Upper lobe of left lung (tissue), 4 donors: ENCODE measurements around the gene ECE1.

ENCODE experiments used
- EP300 ChIP-seq, 4 donors: sonication (generic); formaldehyde crosslinking; IDR thresholded peaks; one replicate each; pipeline ENCODE4 v1.5.1; 2017; ENCODE audit warnings: antibody characterized with exemption in 4 of 4, control low read depth in 2 of 4
- POLR2A ChIP-seq, 4 donors: fragments of 450-650 bp; IDR thresholded peaks; one replicate each; pipeline ENCODE4 v1.5.1; 2016 to 2017; ENCODE audit warnings: antibody characterized with exemption in 4 of 4, mild to moderate bottlenecking in 2 of 4
- TF ChIP-seq, protein P1 (sequence below), 6 experiments: fragments of 450-650 bp in 4 of 6; fragments of 200-600 bp in 2 of 6; sonication (generic) in 2 of 6; IDR thresholded peaks; one replicate each; pipeline ENCODE4 v1.5.1; 2016 to 2019; ENCODE audit warnings: antibody characterized with exemption in 6 of 6

DNA sequence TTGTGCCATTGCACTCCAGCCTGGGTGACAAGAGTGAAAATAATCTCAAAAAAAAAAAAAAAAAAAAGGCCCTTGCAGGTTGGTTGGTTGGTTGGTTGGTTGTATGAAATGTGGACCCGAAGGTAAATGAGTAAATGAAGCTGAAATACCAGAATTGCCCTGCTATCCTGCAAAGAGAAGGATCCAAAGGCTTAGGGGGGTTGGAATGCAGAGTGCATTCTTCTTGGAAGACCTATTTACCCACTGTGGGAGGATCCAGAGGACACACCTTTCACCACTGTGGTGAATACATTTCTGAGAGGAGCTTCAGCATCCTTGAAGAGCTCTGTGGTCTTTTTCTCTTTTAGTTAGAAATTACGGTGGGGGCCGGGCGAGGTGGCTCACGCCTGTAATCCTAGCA, 84.8 kb downstream of the ECE1 start:
- no peak for TF ChIP-seq EP300 (IDR thresholded peaks at IDR 0.05)
- TF ChIP-seq, protein P1, sequence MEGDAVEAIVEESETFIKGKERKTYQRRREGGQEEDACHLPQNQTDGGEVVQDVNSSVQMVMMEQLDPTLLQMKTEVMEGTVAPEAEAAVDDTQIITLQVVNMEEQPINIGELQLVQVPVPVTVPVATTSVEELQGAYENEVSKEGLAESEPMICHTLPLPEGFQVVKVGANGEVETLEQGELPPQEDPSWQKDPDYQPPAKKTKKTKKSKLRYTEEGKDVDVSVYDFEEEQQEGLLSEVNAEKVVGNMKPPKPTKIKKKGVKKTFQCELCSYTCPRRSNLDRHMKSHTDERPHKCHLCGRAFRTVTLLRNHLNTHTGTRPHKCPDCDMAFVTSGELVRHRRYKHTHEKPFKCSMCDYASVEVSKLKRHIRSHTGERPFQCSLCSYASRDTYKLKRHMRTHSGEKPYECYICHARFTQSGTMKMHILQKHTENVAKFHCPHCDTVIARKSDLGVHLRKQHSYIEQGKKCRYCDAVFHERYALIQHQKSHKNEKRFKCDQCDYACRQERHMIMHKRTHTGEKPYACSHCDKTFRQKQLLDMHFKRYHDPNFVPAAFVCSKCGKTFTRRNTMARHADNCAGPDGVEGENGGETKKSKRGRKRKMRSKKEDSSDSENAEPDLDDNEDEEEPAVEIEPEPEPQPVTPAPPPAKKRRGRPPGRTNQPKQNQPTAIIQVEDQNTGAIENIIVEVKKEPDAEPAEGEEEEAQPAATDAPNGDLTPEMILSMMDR (IDR thresholded peaks at IDR 0.05): no peak
- TF ChIP-seq POLR2A (IDR thresholded peaks at IDR 0.05): no peak
